HFF-Myc (cell line): ENCODE data around the gene TMCO4.

Experiments
- DNase-seq: peaks from one replicate; pipeline ENCODE4 v3.0.0-alpha.2; 2011; ENCODE audit warnings: low read depth; ENCODE audit errors: extremely low read depth
- H3K4me3 ChIP-seq: replicated peaks from 2 replicates; pipeline ENCODE4 v1.5.1; 2011; ENCODE audit warnings: low read depth, mild to moderate bottlenecking, control low read depth, low read length
- CTCF ChIP-seq: IDR thresholded peaks from 2 replicates; pipeline ENCODE4 v1.5.1; 2012; ENCODE audit warnings: mild to moderate bottlenecking, low read depth, low read length, control low read depth; ENCODE audit errors: missing control alignments

Gene TMCO4

DNA sequence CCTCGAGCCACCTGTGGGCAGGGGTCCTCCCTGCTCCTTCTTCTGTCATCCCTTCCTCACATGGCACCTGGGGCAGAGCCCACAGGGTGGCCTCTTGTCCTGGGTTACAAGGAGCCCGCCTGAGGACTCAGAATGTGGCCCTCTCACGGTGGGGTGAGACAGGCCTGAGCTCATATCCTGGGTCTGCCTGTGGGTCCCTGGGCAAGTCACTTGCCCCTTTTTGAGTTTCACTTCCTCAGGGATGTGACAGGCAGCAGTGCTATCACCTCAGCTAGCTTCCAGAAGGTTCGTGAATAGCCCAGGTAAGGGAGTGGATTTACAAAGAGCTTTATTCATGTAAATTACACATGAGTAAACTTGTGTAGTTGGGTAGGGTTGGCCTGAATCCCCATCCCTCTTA, 101.5 kb downstream of the TMCO4 start:
- DNase-seq: no peak
- TF ChIP-seq CTCF: no peak

DNA sequence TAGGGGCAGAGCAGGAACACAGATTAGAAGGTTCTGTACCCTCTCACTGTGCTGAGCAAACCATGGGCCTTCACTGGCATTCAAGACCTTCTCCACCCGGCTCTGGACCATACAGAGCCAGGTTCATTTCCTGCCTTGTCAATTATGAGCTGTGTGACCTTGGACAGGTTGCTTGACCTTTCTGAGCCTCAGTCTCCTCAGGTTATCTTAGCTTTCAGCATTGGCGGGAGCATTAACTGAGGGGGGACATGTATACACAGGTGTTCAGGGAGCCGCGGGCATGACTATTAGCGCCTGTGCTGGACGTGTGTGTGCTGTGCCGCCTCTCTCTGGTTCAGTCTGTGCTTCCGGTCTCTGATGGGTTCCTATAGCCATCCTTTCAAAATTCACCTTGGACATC, 102.9 kb downstream of the TMCO4 start:
- no peak for TF ChIP-seq CTCF
- no peak overlapping the region for H3K4me3 ChIP-seq
- DNase-seq: no peak

More for the DNA sequence above, 101.5 kb downstream of the TMCO4 start:
- H3K4me3 ChIP-seq: no peak overlapping the region

GRCh38 chr1:19695772-19696171, 103.9 kb downstream of the TMCO4 start:
- no peak for TF ChIP-seq CTCF
- H3K4me3 ChIP-seq: no peak overlapping the region
- DNase-seq: no peak

GRCh38 chr1:19694298-19694697, 105.4 kb downstream of the TMCO4 start:
- no peak for TF ChIP-seq CTCF
- H3K4me3 ChIP-seq: no peak overlapping the region

GRCh38 chr1:19690342-19690741, 109.4 kb downstream of the TMCO4 start:
- no peak for TF ChIP-seq CTCF
- H3K4me3 ChIP-seq: no peak overlapping the region

More at GRCh38 chr1:19694298-19694697, 105.4 kb downstream of the TMCO4 start:
- DNase-seq: no peak

GRCh38 chr1:19689856-19690255, 109.9 kb downstream of the TMCO4 start:
- DNase-seq: no peak
- no peak for TF ChIP-seq CTCF
- no peak overlapping the region for H3K4me3 ChIP-seq

More at GRCh38 chr1:19690342-19690741, 109.4 kb downstream of the TMCO4 start:
- no peak for DNase-seq

- TF ChIP-seq CTCF: no peak
- no peak for DNase-seq
- H3K4me3 ChIP-seq: no peak overlapping the region
Observed at GRCh38 chr1:19689085-19689757, 110.5 kb downstream of the TMCO4 start.
